ENCODE measurements around the gene TCF4. TPM values are rescaled to one million over a fixed set of nuclear protein-coding genes. Genes with fewer than 3 reads are reported as not detected.
A peak's percentile ranks its signal among the peaks of the same experiment; 100 is the strongest.

Gene TCF4
- total RNA-seq, 1 experiment from 2014 or later = 38.0 TPM

GRCh38 chr18:55310044-55310676, 277.8 kb downstream of the TCF4 start:
- H3K36me3 ChIP-seq (replicated peaks; ENCODE audit: control insufficient read depth, insufficient read depth, low read length) = no peaks in the 10 kb centered on the region
- no peaks in the 10 kb centered on the region for H3K27me3 ChIP-seq (ENCODE audit: control insufficient read depth, insufficient read depth, low read length)
- no peak overlapping the region for H3K4me3 ChIP-seq (ENCODE audit: insufficient read depth, low read depth, low read length)
- DNase-seq = no peak

GRCh38 chr18:55309249-55309648, 278.7 kb downstream of the TCF4 start:
- H3K4me3 ChIP-seq (ENCODE audit: insufficient read depth, low read depth, low read length) = no peak overlapping the region
- no peaks in the 10 kb centered on the region for H3K36me3 ChIP-seq (replicated peaks; ENCODE audit: control insufficient read depth, insufficient read depth, low read length)
- no peak for DNase-seq
- no peaks in the 10 kb centered on the region for H3K27me3 ChIP-seq (ENCODE audit: control insufficient read depth, insufficient read depth, low read length)

GRCh38 chr18:55307505-55307904, 280.5 kb downstream of the TCF4 start:
- no peak for DNase-seq

GRCh38 chr18:55306359-55307024, 281.5 kb downstream of the TCF4 start:
- DNase-seq = no peak
- no peaks in the 10 kb centered on the region for H3K36me3 ChIP-seq (replicated peaks; ENCODE audit: control insufficient read depth, insufficient read depth, low read length)
- no peaks in the 10 kb centered on the region for H3K27me3 ChIP-seq (ENCODE audit: control insufficient read depth, insufficient read depth, low read length)
- H3K4me3 ChIP-seq (ENCODE audit: insufficient read depth, low read depth, low read length) = no peak overlapping the region

More at GRCh38 chr18:55307505-55307904, 280.5 kb downstream of the TCF4 start:
- Histone ChIP-seq H3K4me3 (ENCODE audit: insufficient read depth, low read depth, low read length) (no peak overlapping the region), H3K27me3 (ENCODE audit: control insufficient read depth, insufficient read depth, low read length) (no peaks in the 10 kb centered on the region), H3K36me3 (replicated peaks; ENCODE audit: control insufficient read depth, insufficient read depth, low read length) (no peaks in the 10 kb centered on the region)

GRCh38 chr18:55302167-55302833, 285.7 kb downstream of the TCF4 start:
- no peak for DNase-seq
- Histone ChIP-seq H3K36me3 (replicated peaks; ENCODE audit: control insufficient read depth, insufficient read depth, low read length) (no peaks in the 10 kb centered on the region), H3K27me3 (ENCODE audit: control insufficient read depth, insufficient read depth, low read length) (no peaks in the 10 kb centered on the region), H3K4me3 (ENCODE audit: insufficient read depth, low read depth, low read length) (no peak overlapping the region)

GRCh38 chr18:55301824-55302166, 286.2 kb downstream of the TCF4 start:
- no peaks in the 10 kb centered on the region for H3K27me3 ChIP-seq (ENCODE audit: control insufficient read depth, insufficient read depth, low read length)
- H3K4me3 ChIP-seq (ENCODE audit: insufficient read depth, low read depth, low read length) = no peak overlapping the region
- no peak for DNase-seq
- no peaks in the 10 kb centered on the region for H3K36me3 ChIP-seq (replicated peaks; ENCODE audit: control insufficient read depth, insufficient read depth, low read length)

GRCh38 chr18:55300936-55301531, 287.0 kb downstream of the TCF4 start:
- H3K4me3 ChIP-seq (ENCODE audit: insufficient read depth, low read depth, low read length) = no peak overlapping the region
- peak; percentile 5 for DNase-seq
- no peaks in the 10 kb centered on the region for H3K27me3 ChIP-seq (ENCODE audit: control insufficient read depth, insufficient read depth, low read length)
- no peaks in the 10 kb centered on the region for H3K36me3 ChIP-seq (replicated peaks; ENCODE audit: control insufficient read depth, insufficient read depth, low read length)

GRCh38 chr18:55300421-55300935, 287.5 kb downstream of the TCF4 start:
- DNase-seq = no peak
- no peaks in the 10 kb centered on the region for H3K36me3 ChIP-seq (replicated peaks; ENCODE audit: control insufficient read depth, insufficient read depth, low read length)
- H3K27me3 ChIP-seq (ENCODE audit: control insufficient read depth, insufficient read depth, low read length) = no peaks in the 10 kb centered on the region
- H3K4me3 ChIP-seq (ENCODE audit: insufficient read depth, low read depth, low read length) = no peak overlapping the region

GRCh38 chr18:55296778-55297177, 291.2 kb downstream of the TCF4 start:
- H3K36me3 ChIP-seq (replicated peaks; ENCODE audit: control insufficient read depth, insufficient read depth, low read length) = no peaks in the 10 kb centered on the region
- no peak overlapping the region for H3K4me3 ChIP-seq (ENCODE audit: insufficient read depth, low read depth, low read length)
- no peak for DNase-seq
- H3K27me3 ChIP-seq (ENCODE audit: control insufficient read depth, insufficient read depth, low read length) = no peaks in the 10 kb centered on the region

GRCh38 chr18:55296115-55296514, 291.9 kb downstream of the TCF4 start:
- no peaks in the 10 kb centered on the region for H3K36me3 ChIP-seq (replicated peaks; ENCODE audit: control insufficient read depth, insufficient read depth, low read length)
- H3K27me3 ChIP-seq (ENCODE audit: control insufficient read depth, insufficient read depth, low read length) = no peaks in the 10 kb centered on the region
- DNase-seq = no peak
- H3K4me3 ChIP-seq (ENCODE audit: insufficient read depth, low read depth, low read length) = no peak overlapping the region

- Histone ChIP-seq H3K4me3 (ENCODE audit: insufficient read depth, low read depth, low read length) (no peak overlapping the region), H3K27me3 (ENCODE audit: control insufficient read depth, insufficient read depth, low read length) (no peaks in the 10 kb centered on the region), H3K36me3 (replicated peaks; ENCODE audit: control insufficient read depth, insufficient read depth, low read length) (no peaks in the 10 kb centered on the region)
- no peak for DNase-seq
These were observed 297.1 kb downstream of the TCF4 start for GRCh38 chr18:55290898-55291297.

- H3K4me3 ChIP-seq (ENCODE audit: insufficient read depth, low read depth, low read length) = no peak overlapping the region
- DNase-seq = no peak
- H3K36me3 ChIP-seq (replicated peaks; ENCODE audit: control insufficient read depth, insufficient read depth, low read length) = no peaks in the 10 kb centered on the region
- no peaks in the 10 kb centered on the region for H3K27me3 ChIP-seq (ENCODE audit: control insufficient read depth, insufficient read depth, low read length)
These were observed 298.2 kb downstream of the TCF4 start for GRCh38 chr18:55289775-55290174.

GRCh38 chr18:55289048-55289447, 298.9 kb downstream of the TCF4 start:
- no peak overlapping the region for H3K4me3 ChIP-seq (ENCODE audit: insufficient read depth, low read depth, low read length)
- no peak for DNase-seq

GRCh38 chr18:55287935-55288868, 299.8 kb downstream of the TCF4 start:
- DNase-seq = no peak

More at GRCh38 chr18:55289048-55289447, 298.9 kb downstream of the TCF4 start:
- no peaks in the 10 kb centered on the region for H3K27me3 ChIP-seq (ENCODE audit: control insufficient read depth, insufficient read depth, low read length)
- H3K36me3 ChIP-seq (replicated peaks; ENCODE audit: control insufficient read depth, insufficient read depth, low read length) = no peaks in the 10 kb centered on the region

More at GRCh38 chr18:55287935-55288868, 299.8 kb downstream of the TCF4 start:
- no peaks in the 10 kb centered on the region for H3K36me3 ChIP-seq (replicated peaks; ENCODE audit: control insufficient read depth, insufficient read depth, low read length)
- no peak overlapping the region for H3K4me3 ChIP-seq (ENCODE audit: insufficient read depth, low read depth, low read length)
- no peaks in the 10 kb centered on the region for H3K27me3 ChIP-seq (ENCODE audit: control insufficient read depth, insufficient read depth, low read length)
